GM18951 (cell line): Measurements from ENCODE around the gene HBZ.
"Not testable (repeated sequence)": the region's sequence is repeated elsewhere in the genome, so short reads cannot be mapped to it uniquely, and the experiment has no call there.

Source experiments
- POLR2A ChIP-seq: IDR thresholded peaks from 4 replicates; pipeline ENCODE4 v1.6.1; 2011; ENCODE audit warnings: mild to moderate bottlenecking; ENCODE audit not compliant: insufficient read length, insufficient read depth; ENCODE audit errors: extremely low read depth
- in situ Hi-C: fragments of 300-500 bp; cut with MboI; formaldehyde crosslinking; loops from one replicate; pipeline ENCODE4 v1.12.0; 2022; ENCODE audit warnings: low sequenced_read_pairs, mixed read lengths, inconsistent platforms; ENCODE audit not compliant: unreplicated experiment

The HBZ gene

GRCh38 chr16:120756-121155 is 31.7 kb upstream of the HBZ start:
- in situ Hi-C loops = no loop called here
- no peak for TF ChIP-seq POLR2A

GRCh38 chr16:122361-122760 is 30.1 kb upstream of the HBZ start:
- in situ Hi-C loops = no loop called here
- TF ChIP-seq POLR2A = no peak

DNA sequence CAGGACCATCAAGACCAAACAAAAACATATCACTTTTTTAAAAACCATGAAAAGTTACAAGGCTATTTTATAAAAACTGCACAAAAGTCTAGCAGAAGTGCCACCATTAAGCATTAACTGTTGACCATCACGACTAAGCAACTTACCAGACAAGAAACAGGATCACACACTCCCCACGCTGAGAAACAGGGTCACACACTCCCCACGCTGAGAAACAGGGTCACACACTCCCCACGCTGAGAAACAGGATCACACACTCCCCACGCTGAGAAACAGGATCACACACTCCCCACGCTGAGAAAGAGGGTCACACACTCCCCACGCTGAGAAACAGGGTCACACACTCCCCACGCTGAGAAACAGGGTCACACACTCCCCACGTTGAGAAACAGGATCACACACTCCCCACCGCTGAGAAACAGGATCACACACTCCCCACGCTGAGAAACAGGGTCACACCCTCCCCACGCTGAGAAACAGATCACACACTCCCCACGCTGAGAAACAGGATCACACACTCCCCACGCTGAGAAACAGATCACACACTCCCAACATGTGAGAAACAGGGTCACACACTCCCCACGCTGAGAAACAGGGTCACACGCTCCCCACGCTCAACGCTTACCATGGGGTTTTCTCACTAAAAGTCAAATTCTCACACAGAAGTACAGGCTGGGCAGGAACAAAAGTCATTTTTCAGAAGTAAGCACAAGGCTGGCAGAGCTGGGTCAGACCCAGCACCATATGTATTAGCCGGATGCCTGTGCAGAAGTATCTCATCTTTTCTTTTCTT is 28.7 kb upstream of the HBZ start:
- in situ Hi-C loops = not testable (repeated sequence)

GRCh38 chr16:125011-125410 is 27.4 kb upstream of the HBZ start:
- no peak for TF ChIP-seq POLR2A
- in situ Hi-C loops = no loop called here

DNA sequence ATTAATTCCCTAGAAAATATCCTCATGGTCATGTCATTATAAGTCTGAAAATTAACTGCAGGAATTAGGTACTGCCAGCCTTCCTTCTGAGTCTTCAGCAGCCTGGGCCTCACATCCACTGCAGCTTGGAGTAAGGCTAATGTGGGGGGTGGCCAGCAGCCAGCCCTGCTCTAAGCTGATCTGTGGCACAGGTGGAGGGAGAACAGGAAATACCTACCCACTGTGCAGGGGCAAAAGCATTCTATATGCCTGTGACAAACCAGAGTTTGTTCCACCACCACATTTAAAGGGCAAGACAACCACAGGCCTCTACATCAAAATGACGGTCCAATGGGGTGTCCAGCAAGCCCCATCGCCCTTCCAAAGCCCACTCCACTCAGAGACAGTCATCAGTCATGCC is 23.4 kb upstream of the HBZ start:
- TF ChIP-seq POLR2A = no peak
- in situ Hi-C loops = no loop called here

DNA sequence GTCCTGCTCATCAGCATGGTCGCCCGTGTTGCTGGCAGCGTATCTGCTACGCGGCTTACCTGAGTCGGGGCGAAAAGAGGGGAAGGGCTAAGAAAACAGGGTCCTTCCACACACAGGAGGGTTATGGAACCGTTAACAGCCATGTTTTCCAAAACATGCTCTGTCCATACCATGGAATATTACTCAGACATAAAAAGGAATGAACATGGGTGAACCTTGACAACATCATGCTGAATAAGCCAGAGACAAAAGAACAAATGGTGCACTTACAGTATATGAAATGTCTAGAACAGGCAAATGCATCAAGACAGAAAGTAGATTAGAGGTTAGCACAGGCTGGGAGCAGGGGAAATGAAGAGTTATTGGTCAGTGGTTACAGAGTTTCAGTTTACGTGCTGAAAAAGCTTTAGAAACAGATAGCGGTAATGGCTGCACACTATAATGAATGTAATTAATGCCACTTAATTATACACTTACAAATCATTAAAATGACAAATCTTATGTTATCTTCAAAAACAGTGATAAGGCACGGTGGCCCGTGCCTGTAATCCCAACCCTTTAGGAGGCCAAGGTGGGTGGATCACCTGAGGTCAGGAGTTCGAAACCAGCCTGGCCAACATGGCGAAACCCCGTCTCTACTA is 21.8 kb upstream of the HBZ start:
- TF ChIP-seq POLR2A = no peak

GRCh38 chr16:132120-132519 is 20.3 kb upstream of the HBZ start:
- no peak for TF ChIP-seq POLR2A
- in situ Hi-C loops = no loop called here

More for the DNA sequence above, 21.8 kb upstream of the HBZ start:
- in situ Hi-C loops = no loop called here

DNA sequence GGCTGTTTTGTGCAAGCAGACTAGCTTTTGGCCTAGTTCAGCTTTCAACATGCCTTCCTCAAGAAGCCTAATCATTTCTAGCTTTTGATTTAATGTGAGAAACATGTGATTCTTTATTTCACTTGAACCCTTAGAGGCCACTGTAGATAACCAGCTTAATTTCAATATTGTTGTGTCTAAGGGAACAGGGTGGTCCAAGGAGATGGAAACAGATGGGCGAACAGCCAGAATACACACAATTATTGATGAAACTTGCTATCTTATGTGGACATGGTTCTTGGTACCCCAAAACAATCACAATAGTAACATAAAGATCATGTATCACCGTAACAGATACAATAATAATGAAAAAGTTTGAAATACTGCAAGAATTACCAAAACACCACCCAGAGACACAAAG is 18.7 kb upstream of the HBZ start:
- no peak for TF ChIP-seq POLR2A
- in situ Hi-C loops = no loop called here

DNA sequence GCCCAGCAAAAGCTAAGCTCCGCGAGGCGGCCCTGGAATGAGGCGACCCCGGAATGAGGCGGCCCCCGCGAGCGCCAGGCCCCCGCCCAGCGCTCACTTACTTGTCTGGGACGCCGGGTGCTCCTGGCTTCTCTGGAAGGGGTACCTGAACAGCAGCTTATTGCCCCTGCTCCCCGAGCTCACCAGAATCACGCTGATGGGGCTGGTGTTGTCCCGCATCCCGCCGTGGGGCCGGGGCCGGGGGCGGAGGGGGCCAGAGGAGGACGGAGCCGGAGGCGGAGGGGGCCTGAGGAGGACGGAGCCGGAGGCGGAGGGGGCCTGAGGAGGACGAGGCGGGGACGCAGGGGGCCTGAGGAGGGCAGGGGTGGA is 14.4 kb upstream of the HBZ start:
- in situ Hi-C loops = no loop called here
- no peak for TF ChIP-seq POLR2A

GRCh38 chr16:140175-140857 is 12.1 kb upstream of the HBZ start:
- in situ Hi-C loops = no loop called here
- no peak for TF ChIP-seq POLR2A

- in situ Hi-C loops = no loop called here
- no peak for TF ChIP-seq POLR2A
These were observed 10.0 kb upstream of the HBZ start for GRCh38 chr16:142405-142967.

DNA sequence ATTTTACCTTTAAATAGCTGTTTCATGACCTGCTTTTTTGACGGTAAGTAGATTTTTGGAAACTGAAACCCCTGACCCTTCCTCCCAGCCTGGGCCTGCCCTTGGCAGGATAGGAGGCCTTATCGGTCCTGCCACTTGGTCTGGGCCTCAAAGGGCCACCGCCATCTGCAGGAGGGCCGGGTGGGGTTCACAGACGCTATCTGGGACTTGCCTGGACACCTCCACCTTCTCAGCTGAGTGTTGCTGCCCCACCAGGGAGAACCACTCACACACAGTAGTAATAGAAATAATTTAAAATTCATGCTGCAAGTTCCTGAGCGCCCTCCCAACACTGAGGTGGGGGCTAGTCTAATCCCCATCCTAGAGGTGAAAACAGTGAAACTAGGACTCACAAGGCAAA is 9.4 kb upstream of the HBZ start:
- in situ Hi-C loops = no loop called here
- TF ChIP-seq POLR2A = no peak

DNA sequence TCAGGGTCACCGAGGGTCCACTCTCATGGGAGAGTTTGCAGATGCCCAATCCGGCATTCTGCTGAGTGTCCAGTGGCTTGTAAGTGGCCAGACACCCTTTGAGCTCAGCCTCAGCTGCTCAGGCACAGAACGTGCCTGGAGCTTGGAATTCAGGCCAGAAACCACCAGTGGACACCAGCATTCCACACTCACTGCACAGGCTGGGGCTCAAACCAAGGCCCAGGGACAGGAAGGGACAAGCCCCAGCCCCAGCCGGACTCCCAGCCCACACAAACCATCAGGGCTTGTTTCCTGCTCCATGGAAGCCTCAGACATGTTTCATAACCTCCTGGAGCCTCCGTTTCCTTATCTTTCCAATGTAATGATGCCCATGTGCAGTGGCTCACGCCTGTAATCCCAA is 9.0 kb upstream of the HBZ start:
- in situ Hi-C loops = no loop called here
- no peak for TF ChIP-seq POLR2A
